Activated CD4-positive, alpha-beta memory T cell treated with anti-CD3 and anti-CD28 coated beads for 36 hours (primary cell): ENCODE measurements around the gene AK9. TPM values are rescaled to one million over a fixed set of nuclear protein-coding genes. Genes with fewer than 3 reads are reported as not detected.

Experiments used
- CTCF ChIA-PET: fragments of 350-600 bp; sonication (Branson Sonifier 250); formaldehyde crosslinking; loops from one replicate; lab custom pipeline; 2021; ENCODE audit warnings: antibody characterized with exemption, inconsistent platforms; lab: Charles Lee
- POLR2A ChIA-PET: fragments of 350-600 bp; sonication (Branson Sonifier 250); formaldehyde crosslinking; loops from one replicate; lab custom pipeline; 2021; ENCODE audit warnings: antibody characterized with exemption; lab: Charles Lee
- DNase-seq: peaks from one replicate; pipeline ENCODE4 v3.0.0-alpha.2; 2020
- H3K27ac Mint-ChIP-seq: one replicate; pipeline ENCODE4 v1.8.0; 2021; ENCODE audit warnings: mixed read lengths
- H3K27me3 Mint-ChIP-seq: one replicate; pipeline ENCODE4 v1.8.0; 2021; ENCODE audit warnings: mixed read lengths
- H3K36me3 Mint-ChIP-seq: one replicate; pipeline ENCODE4 v1.8.0; 2021; ENCODE audit warnings: mixed read lengths
- H3K4me1 Mint-ChIP-seq: one replicate; pipeline ENCODE4 v1.8.0; 2021; ENCODE audit warnings: low read depth, mixed read lengths
- H3K4me3 Mint-ChIP-seq: one replicate; pipeline ENCODE4 v1.8.0; 2021; ENCODE audit warnings: mild to moderate bottlenecking, mixed read lengths
- H3K9me3 Mint-ChIP-seq: one replicate; pipeline ENCODE4 v1.8.0; 2021; ENCODE audit warnings: mixed read lengths
- intact Hi-C: fragments of 100-400 bp; cut with micrococcal nuclease; formaldehyde crosslinking; loops from one replicate; pipeline ENCODE4 v1.15.1; 2023
- total RNA-seq, 2 experiments: library from RNA; stranded (reverse); gene quantifications; one replicate each; pipeline ENCODE4 v1.2.3, GENCODE V29; 2021

Gene AK9
- total RNA-seq, 2 experiments from 2014 or later, result 2.2 to 2.8 TPM

GRCh38 chr6:109488001-109488400 lies 203.0 kb downstream of the AK9 start:
- no peak overlapping the region for H3K4me3 Mint-ChIP-seq
- H3K27ac Mint-ChIP-seq, result no peak overlapping the region
- H3K27me3 Mint-ChIP-seq, result no peaks in the 10 kb centered on the region
- ChIA-PET POLR2A (no interaction called here), CTCF (interaction anchor here (0.6 kb wide), 1 partner anchor 483 kb away, joined by 5 read pairs; no protein-coding TSS in a partner anchor)
- H3K4me1 Mint-ChIP-seq, result peaks cover 31% of the 10 kb centered on the region
- H3K36me3 Mint-ChIP-seq, result no peaks in the 10 kb centered on the region
- intact Hi-C loops, result loop anchor here (10.0 kb wide), 1 partner anchor 1533 kb away; the partner anchor contains the start of gene SEC63
- H3K9me3 Mint-ChIP-seq, result no peaks in the 10 kb centered on the region
- DNase-seq, result no peak

DNA sequence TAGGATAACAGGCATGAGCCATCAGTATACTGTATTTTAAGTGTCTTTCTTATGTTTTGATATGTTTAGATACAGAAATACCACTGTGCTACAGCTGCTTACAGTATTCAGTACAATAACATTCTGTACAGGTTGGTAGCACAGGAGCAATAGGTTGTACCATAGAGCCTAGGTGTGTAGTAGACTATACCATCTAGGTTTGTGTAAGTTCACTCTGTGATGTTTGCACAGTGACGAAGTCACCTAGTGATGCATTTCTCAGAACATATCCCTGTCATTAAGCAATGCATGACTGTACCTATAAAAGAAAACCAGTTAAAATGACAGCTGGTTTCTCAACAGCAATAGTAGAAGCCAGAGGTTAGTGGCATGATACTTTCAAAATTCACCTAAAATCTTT lies 204.9 kb downstream of the AK9 start:
- no peaks in the 10 kb centered on the region for H3K9me3 Mint-ChIP-seq
- POLR2A ChIA-PET, result no interaction called here
- intact Hi-C loops, result loop anchor here (10.0 kb wide), 1 partner anchor 1531 kb away; the partner anchor contains the start of gene SEC63
- H3K4me3 Mint-ChIP-seq, result no peak overlapping the region
- H3K36me3 Mint-ChIP-seq, result peaks cover 12% of the 10 kb centered on the region
- H3K4me1 Mint-ChIP-seq, result peaks cover 33% of the 10 kb centered on the region
- DNase-seq, result no peak
- H3K27ac Mint-ChIP-seq, result peak overlapping the region; percentile 35
- no peaks in the 10 kb centered on the region for H3K27me3 Mint-ChIP-seq
- CTCF ChIA-PET, result no interaction called here

DNA sequence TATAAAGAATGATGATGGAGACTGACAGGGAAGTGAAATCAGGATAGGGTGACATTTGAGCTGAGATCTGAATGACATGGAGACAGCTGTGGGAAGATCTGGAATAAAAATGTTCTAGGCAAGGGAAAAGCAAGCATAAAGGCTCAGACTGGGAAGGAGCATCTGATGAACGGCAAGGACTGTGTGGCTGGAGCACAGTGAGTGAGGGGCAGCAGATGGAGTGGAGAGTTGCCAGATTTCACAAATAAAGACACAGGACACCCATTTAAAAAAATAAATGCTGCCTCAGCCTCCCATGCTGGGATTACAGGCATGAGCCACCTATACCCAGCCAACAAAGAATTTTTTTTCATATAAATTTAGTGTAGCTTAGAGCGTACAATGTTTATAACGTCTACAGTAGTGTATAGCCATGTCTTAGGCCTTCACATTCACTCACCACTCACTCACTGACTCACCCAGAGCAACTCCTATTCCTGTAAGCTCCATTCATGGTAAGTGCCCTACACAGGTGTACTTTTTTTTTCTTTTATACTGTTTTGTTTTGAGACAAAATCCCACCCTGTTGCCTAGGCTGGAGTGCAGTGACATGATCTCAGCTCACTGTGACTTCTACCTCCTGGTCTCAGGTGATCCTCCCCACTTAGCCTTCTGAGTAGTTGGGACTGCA lies 205.6 kb downstream of the AK9 start:
- H3K4me1 Mint-ChIP-seq, result peaks cover 34% of the 10 kb centered on the region
- H3K27ac Mint-ChIP-seq, result peak overlapping the region; percentile 35
- H3K27me3 Mint-ChIP-seq, result no peaks in the 10 kb centered on the region
- intact Hi-C loops, result loop anchor here (10.0 kb wide), 1 partner anchor 1531 kb away; the partner anchor contains the start of gene SEC63
- POLR2A ChIA-PET, result no interaction called here
- no peak overlapping the region for H3K4me3 Mint-ChIP-seq
- CTCF ChIA-PET, result no interaction called here
- no peak for DNase-seq
- peaks cover 16% of the 10 kb centered on the region for H3K36me3 Mint-ChIP-seq
- no peaks in the 10 kb centered on the region for H3K9me3 Mint-ChIP-seq

- Mint-ChIP-seq H3K4me1 (peaks cover 38% of the 10 kb centered on the region), H3K27ac (no peak overlapping the region), H3K4me3 (peak overlapping the region; percentile 65), H3K36me3 (peaks cover 23% of the 10 kb centered on the region), H3K9me3 (no peaks in the 10 kb centered on the region), H3K27me3 (no peaks in the 10 kb centered on the region)
- intact Hi-C loops, result loop anchor here (5.0 to 10.0 kb wide), 4 partner anchors 33 to 1529 kb away; partner anchors contain the start of gene SEC63
- DNase-seq, result no peak
- ChIA-PET CTCF (no interaction called here), POLR2A (no interaction called here)
Observed at GRCh38 chr6:109484122-109484521, 206.9 kb downstream of the AK9 start.

DNA sequence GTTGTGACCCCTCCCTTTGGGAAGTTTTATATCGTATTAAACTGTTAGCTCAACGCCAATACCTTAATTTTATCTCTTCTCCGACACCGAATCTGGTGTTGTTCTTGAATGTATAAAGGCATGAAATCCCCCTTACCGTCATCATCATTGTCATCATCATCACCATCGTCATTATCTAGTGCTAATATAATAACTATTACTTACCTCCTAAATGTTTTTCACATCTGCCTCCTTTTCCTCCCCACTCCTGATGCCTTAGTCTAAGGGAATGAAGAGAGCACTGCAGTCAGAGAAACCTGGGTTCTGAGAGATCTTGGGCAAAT lies 207.3 kb downstream of the AK9 start:
- peak overlapping the region; percentile 65 for H3K4me3 Mint-ChIP-seq
- POLR2A ChIA-PET, result no interaction called here
- CTCF ChIA-PET, result interaction anchor here (1.8 kb wide), 1 partner anchor 556 kb away, joined by 5 read pairs; no protein-coding TSS in a partner anchor
- H3K27me3 Mint-ChIP-seq, result no peaks in the 10 kb centered on the region
- no peak for DNase-seq
- H3K27ac Mint-ChIP-seq, result peak overlapping the region; percentile 44
- H3K36me3 Mint-ChIP-seq, result peaks cover 27% of the 10 kb centered on the region
- intact Hi-C loops, result loop anchor here (1.0 to 10.0 kb wide), 10 partner anchors 8 to 1529 kb away; partner anchors contain the start of genes CDC40, CEP57L1, PPIL6 and SEC63
- no peaks in the 10 kb centered on the region for H3K9me3 Mint-ChIP-seq
- H3K4me1 Mint-ChIP-seq, result peaks cover 42% of the 10 kb centered on the region

GRCh38 chr6:109482905-109483734 lies 207.9 kb downstream of the AK9 start, which contains the start of gene ZBTB24:
ZBTB24 (minus strand) TSS chr6:109483219; CDS start chr6:109482026, 1,193 bp downstream.
- H3K9me3 Mint-ChIP-seq, result no peaks in the 10 kb centered on the region
- H3K36me3 Mint-ChIP-seq, result peaks cover 30% of the 10 kb centered on the region
- H3K4me3 Mint-ChIP-seq, result peak within 1 kb of the TSS; percentile 96
- POLR2A ChIA-PET, result interaction anchor here (0.5 to 2.5 kb wide), 11 partner anchors 8 to 1627 kb away, joined by 3 to 13 read pairs (median 5); partner anchors contain the start of genes CD164, MICAL1 and SMPD2
- peaks cover 48% of the 10 kb centered on the region for H3K4me1 Mint-ChIP-seq
- intact Hi-C loops, result loop anchor here (1.0 to 10.0 kb wide), 10 partner anchors 8 to 1528 kb away; partner anchors contain the start of genes CDC40, CEP57L1, PPIL6 and SEC63
- peak; percentile 93 for DNase-seq
- H3K27ac Mint-ChIP-seq, result peak within 1 kb of the TSS; percentile 90
- no peaks in the 10 kb centered on the region for H3K27me3 Mint-ChIP-seq
- CTCF ChIA-PET, result interaction anchor here (0.7 to 1.8 kb wide), 4 partner anchors 42 to 557 kb away, joined by 3 to 8 read pairs (median 6); partner anchors contain the start of genes CD164, PPIL6 and SMPD2

- peak overlapping the region; percentile 90 for H3K27ac Mint-ChIP-seq
- CTCF ChIA-PET, result interaction anchor here (0.6 to 1.6 kb wide), 3 partner anchors 26 to 97 kb away, joined by 3 to 8 read pairs (median 3); partner anchors contain the start of genes MICAL1, PPIL6 and SMPD2
- H3K9me3 Mint-ChIP-seq, result no peaks in the 10 kb centered on the region
- POLR2A ChIA-PET, result interaction anchor here (1.0 to 2.5 kb wide), 4 partner anchors 15 to 99 kb away, joined by 3 to 13 read pairs (median 4); partner anchors contain the start of gene MICAL1
- H3K4me1 Mint-ChIP-seq, result peaks cover 66% of the 10 kb centered on the region
- H3K36me3 Mint-ChIP-seq, result peaks cover 45% of the 10 kb centered on the region
- H3K27me3 Mint-ChIP-seq, result no peaks in the 10 kb centered on the region
- H3K4me3 Mint-ChIP-seq, result peak overlapping the region; percentile 96
- DNase-seq, result no peak
- intact Hi-C loops, result loop anchor here (1.0 to 10.0 kb wide), 5 partner anchors 23 to 1526 kb away; partner anchors contain the start of gene SEC63
Observed at GRCh38 chr6:109480993-109481480, 210.0 kb downstream of the AK9 start.

DNA sequence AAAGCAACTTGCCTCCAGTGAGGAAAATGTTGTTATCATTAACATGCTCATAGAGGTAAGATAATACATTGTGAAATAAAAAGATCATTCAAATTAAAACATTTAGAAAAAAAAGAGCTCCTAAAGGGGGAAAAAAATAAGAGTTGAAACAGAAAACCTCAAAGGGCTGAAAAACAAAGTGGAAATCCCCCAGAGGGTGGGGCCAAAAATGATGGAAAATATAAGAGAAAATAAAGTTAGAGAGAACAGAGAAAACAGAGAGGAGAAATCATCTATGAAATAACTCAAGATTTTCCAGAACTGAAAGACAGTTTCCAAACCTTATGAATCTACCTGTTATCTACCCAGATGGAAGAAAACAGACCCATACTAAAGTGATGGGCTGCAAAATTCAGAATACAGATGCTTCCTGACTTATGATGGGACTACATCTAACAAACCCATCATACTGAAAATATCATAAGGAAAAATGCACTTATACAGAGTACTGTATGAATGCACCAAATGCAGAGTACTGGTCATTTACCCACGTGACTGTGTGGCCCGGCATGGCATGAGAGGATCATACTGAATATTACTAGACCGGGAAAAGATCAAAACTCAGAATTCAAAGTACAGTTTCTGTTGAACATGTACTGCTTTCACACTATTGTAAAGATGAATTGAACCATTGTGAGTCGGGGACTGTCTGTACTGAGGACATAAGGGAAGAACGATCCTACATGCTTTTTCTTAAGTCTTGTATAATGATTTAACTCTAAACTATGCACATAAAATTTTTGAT lies 212.0 kb downstream of the AK9 start:
- Mint-ChIP-seq H3K9me3 (no peaks in the 10 kb centered on the region), H3K27ac (peak overlapping the region; percentile 87), H3K36me3 (peaks cover 57% of the 10 kb centered on the region), H3K4me3 (peak overlapping the region; percentile 76), H3K4me1 (peaks cover 72% of the 10 kb centered on the region), H3K27me3 (no peaks in the 10 kb centered on the region)
- ChIA-PET CTCF (interaction anchor here (0.6 to 1.3 kb wide), 6 partner anchors 15 to 640 kb away, joined by 3 to 4 read pairs (median 4); no protein-coding TSS in a partner anchor), POLR2A (interaction anchor here (1.1 to 1.7 kb wide), 5 partner anchors 16 to 97 kb away, joined by 3 to 6 read pairs (median 5); partner anchors contain the start of genes CD164, PPIL6 and SMPD2)
- DNase-seq, result no peak
- intact Hi-C loops, result no loop called here

DNA sequence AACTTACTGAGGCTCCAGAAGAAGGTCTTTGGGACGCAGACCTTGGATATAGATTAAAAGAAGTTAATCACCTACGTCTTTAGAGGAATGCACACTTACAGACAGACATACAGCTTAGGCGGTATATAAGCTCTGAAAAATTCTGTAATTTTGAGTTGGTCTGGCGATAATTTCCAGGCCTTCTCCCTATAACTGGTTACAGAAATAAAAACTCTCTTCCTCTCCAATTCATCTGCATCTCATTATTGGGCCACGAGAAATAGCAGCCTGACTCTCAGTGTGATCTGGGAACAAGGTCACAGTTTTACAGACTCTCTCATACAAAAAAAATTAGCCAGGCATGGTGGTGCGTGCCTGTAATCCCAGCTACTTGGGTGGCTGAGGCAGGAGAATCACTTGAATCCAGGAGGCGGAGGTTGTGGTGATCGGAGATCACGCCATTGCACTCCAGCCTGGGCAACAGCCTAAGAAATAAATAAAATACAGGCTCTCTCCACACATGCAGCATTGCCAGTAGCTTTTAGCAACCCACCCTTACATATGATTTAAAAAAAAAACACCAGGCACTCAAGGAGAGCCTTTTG lies 212.7 kb downstream of the AK9 start:
- ChIA-PET POLR2A (interaction anchor here (1.1 to 1.2 kb wide), 3 partner anchors 19 to 96 kb away, joined by 4 to 6 read pairs (median 5); partner anchors contain the start of genes CD164, PPIL6 and SMPD2), CTCF (interaction anchor here (0.6 to 1.3 kb wide), 6 partner anchors 15 to 641 kb away, joined by 3 to 4 read pairs (median 4); no protein-coding TSS in a partner anchor)
- Mint-ChIP-seq H3K27ac (peak overlapping the region; percentile 87), H3K4me3 (peak overlapping the region; percentile 76), H3K9me3 (no peaks in the 10 kb centered on the region), H3K27me3 (no peaks in the 10 kb centered on the region), H3K36me3 (peaks cover 63% of the 10 kb centered on the region), H3K4me1 (peaks cover 74% of the 10 kb centered on the region)
- no peak for DNase-seq
- intact Hi-C loops, result no loop called here

GRCh38 chr6:109477725-109478124 lies 213.3 kb downstream of the AK9 start:
- DNase-seq, result no peak
- Mint-ChIP-seq H3K27me3 (no peaks in the 10 kb centered on the region), H3K27ac (peak overlapping the region; percentile 9), H3K4me1 (peaks cover 80% of the 10 kb centered on the region), H3K4me3 (peak overlapping the region; percentile 76), H3K36me3 (peaks cover 68% of the 10 kb centered on the region), H3K9me3 (no peaks in the 10 kb centered on the region)
- CTCF ChIA-PET, result no interaction called here
- intact Hi-C loops, result no loop called here
- POLR2A ChIA-PET, result no interaction called here
